Adipocyte (in vitro differentiated cells): ENCODE results near the gene ARHGEF28.

Experiments used
- DNase-seq: peaks from one replicate; pipeline ENCODE4 v3.0.0-alpha.2; 2015; ENCODE audit warnings: low read depth
- H3K27me3 ChIP-seq: replicated peaks from 2 replicates; pipeline ENCODE4 v1.7.0; 2013; ENCODE audit warnings: mild to moderate bottlenecking, low read length, moderate library complexity; ENCODE audit not compliant: control insufficient read depth, insufficient read depth
- H3K36me3 ChIP-seq: 2 replicates; pipeline ENCODE4 v1.7.0; 2013; ENCODE audit warnings: low read length, mild to moderate bottlenecking, moderate library complexity; ENCODE audit not compliant: control insufficient read depth, insufficient read depth, severe bottlenecking
- H3K4me1 ChIP-seq: 2 replicates; pipeline ENCODE4 v1.7.0; 2013; ENCODE audit warnings: mild to moderate bottlenecking, low read length, moderate library complexity; ENCODE audit not compliant: control insufficient read depth, insufficient read depth
- H3K4me3 ChIP-seq: 2 replicates; pipeline ENCODE4 v1.7.0; 2013; ENCODE audit warnings: mild to moderate bottlenecking, low read length, moderate library complexity
- H3K9ac ChIP-seq: 2 replicates; pipeline ENCODE4 v1.7.0; 2013; ENCODE audit warnings: mild to moderate bottlenecking, low read length, moderate library complexity
- H3K9me3 ChIP-seq: 2 replicates; pipeline ENCODE4 v1.7.0; 2013; ENCODE audit warnings: mild to moderate bottlenecking, low read length, moderate library complexity; ENCODE audit not compliant: control insufficient read depth

The ARHGEF28 gene

GRCh38 chr5:73728493-73729273 lies 102.7 kb downstream of the ARHGEF28 start:
- H3K9me3 ChIP-seq = no peaks in the 10 kb centered on the region
- peaks cover 4% of the 10 kb centered on the region for H3K4me1 ChIP-seq
- no peak overlapping the region for H3K4me3 ChIP-seq
- no peaks in the 10 kb centered on the region for H3K27me3 ChIP-seq
- H3K9ac ChIP-seq = no peak overlapping the region
- no peak for DNase-seq
- no peaks in the 10 kb centered on the region for H3K36me3 ChIP-seq

- DNase-seq = peak; percentile 43
- no peaks in the 10 kb centered on the region for H3K27me3 ChIP-seq
- no peaks in the 10 kb centered on the region for H3K36me3 ChIP-seq
- no peaks in the 10 kb centered on the region for H3K9me3 ChIP-seq
- peaks cover 4% of the 10 kb centered on the region for H3K4me1 ChIP-seq
- H3K4me3 ChIP-seq = no peak overlapping the region
- no peak overlapping the region for H3K9ac ChIP-seq
These were observed 103.3 kb downstream of the ARHGEF28 start for GRCh38 chr5:73729329-73729728.

GRCh38 chr5:73732045-73732444 lies 106.0 kb downstream of the ARHGEF28 start:
- no peak for DNase-seq
- no peaks in the 10 kb centered on the region for H3K36me3 ChIP-seq
- no peaks in the 10 kb centered on the region for H3K9me3 ChIP-seq
- peaks cover 4% of the 10 kb centered on the region for H3K4me1 ChIP-seq
- no peak overlapping the region for H3K9ac ChIP-seq
- H3K4me3 ChIP-seq = no peak overlapping the region
- H3K27me3 ChIP-seq = no peaks in the 10 kb centered on the region

GRCh38 chr5:73733219-73733618 lies 107.2 kb downstream of the ARHGEF28 start:
- H3K4me3 ChIP-seq = no peak overlapping the region
- DNase-seq = no peak
- no peaks in the 10 kb centered on the region for H3K9me3 ChIP-seq
- no peaks in the 10 kb centered on the region for H3K4me1 ChIP-seq
- no peak overlapping the region for H3K9ac ChIP-seq
- no peaks in the 10 kb centered on the region for H3K36me3 ChIP-seq
- no peaks in the 10 kb centered on the region for H3K27me3 ChIP-seq

GRCh38 chr5:73735032-73735734 lies 109.2 kb downstream of the ARHGEF28 start:
- H3K9me3 ChIP-seq = no peaks in the 10 kb centered on the region
- H3K4me1 ChIP-seq = no peaks in the 10 kb centered on the region
- DNase-seq = peak; percentile 8
- no peaks in the 10 kb centered on the region for H3K27me3 ChIP-seq
- H3K36me3 ChIP-seq = no peaks in the 10 kb centered on the region
- H3K9ac ChIP-seq = no peak overlapping the region
- H3K4me3 ChIP-seq = no peak overlapping the region

- Histone ChIP-seq H3K9ac (no peak overlapping the region), H3K27me3 (no peaks in the 10 kb centered on the region), H3K4me3 (no peak overlapping the region), H3K9me3 (no peaks in the 10 kb centered on the region), H3K4me1 (no peaks in the 10 kb centered on the region), H3K36me3 (no peaks in the 10 kb centered on the region)
- DNase-seq = no peak
These were observed 113.7 kb downstream of the ARHGEF28 start for GRCh38 chr5:73739650-73740049.

GRCh38 chr5:73740274-73740790 lies 114.3 kb downstream of the ARHGEF28 start:
- Histone ChIP-seq H3K27me3 (no peaks in the 10 kb centered on the region), H3K9me3 (no peaks in the 10 kb centered on the region), H3K4me1 (no peaks in the 10 kb centered on the region), H3K4me3 (no peak overlapping the region), H3K36me3 (no peaks in the 10 kb centered on the region), H3K9ac (no peak overlapping the region)
- DNase-seq = no peak

GRCh38 chr5:73743161-73743560 lies 117.2 kb downstream of the ARHGEF28 start:
- no peaks in the 10 kb centered on the region for H3K36me3 ChIP-seq
- H3K9ac ChIP-seq = no peak overlapping the region
- peaks cover 3% of the 10 kb centered on the region for H3K4me1 ChIP-seq
- H3K4me3 ChIP-seq = no peak overlapping the region
- H3K27me3 ChIP-seq = no peaks in the 10 kb centered on the region
- H3K9me3 ChIP-seq = peaks cover 6% of the 10 kb centered on the region
- peak; percentile 10 for DNase-seq

GRCh38 chr5:73745836-73746235 lies 119.8 kb downstream of the ARHGEF28 start:
- H3K27me3 ChIP-seq = no peaks in the 10 kb centered on the region

GRCh38 chr5:73746608-73747007 lies 120.6 kb downstream of the ARHGEF28 start:
- no peaks in the 10 kb centered on the region for H3K36me3 ChIP-seq
- H3K4me1 ChIP-seq = peaks cover 22% of the 10 kb centered on the region
- no peak overlapping the region for H3K4me3 ChIP-seq
- H3K27me3 ChIP-seq = no peaks in the 10 kb centered on the region
- no peak for DNase-seq
- H3K9me3 ChIP-seq = peaks cover 6% of the 10 kb centered on the region
- H3K9ac ChIP-seq = no peak overlapping the region

More at GRCh38 chr5:73745836-73746235, 119.8 kb downstream of the ARHGEF28 start:
- H3K4me3 ChIP-seq = no peak overlapping the region
- DNase-seq = no peak
- H3K4me1 ChIP-seq = peaks cover 22% of the 10 kb centered on the region
- H3K9me3 ChIP-seq = peaks cover 6% of the 10 kb centered on the region
- H3K9ac ChIP-seq = no peak overlapping the region
- no peaks in the 10 kb centered on the region for H3K36me3 ChIP-seq

GRCh38 chr5:73747696-73748380 lies 121.8 kb downstream of the ARHGEF28 start:
- Histone ChIP-seq H3K27me3 (no peaks in the 10 kb centered on the region), H3K36me3 (no peaks in the 10 kb centered on the region), H3K4me1 (peaks cover 22% of the 10 kb centered on the region), H3K9me3 (peaks cover 6% of the 10 kb centered on the region), H3K9ac (peak overlapping the region; percentile 13), H3K4me3 (peak overlapping the region; percentile 29)
- no peak for DNase-seq
